Neural cell (in vitro differentiated cells): Measurements from ENCODE around the gene MPND. TPM values are rescaled to one million over a fixed set of nuclear protein-coding genes. Genes with fewer than 3 reads are reported as not detected.

Source experiments
- H2AFZ ChIP-seq: fragments of 200-600, 300-800 bp; sonication (generic), shearing (Covaris generic); 2 replicates; pipeline ENCODE4 v1.6.0; 2014; ENCODE audit warnings: low read depth, mild to moderate bottlenecking, antibody characterized with exemption, low read length, moderate library complexity
- H3F3A ChIP-seq: fragments of 200-600 bp; shearing (Covaris generic); 2 replicates; pipeline ENCODE4 v1.6.1; 2016; ENCODE audit warnings: mild to moderate bottlenecking, moderate library complexity, mixed read lengths, antibody characterized with exemption, low read length; ENCODE audit not compliant: insufficient read depth, poor library complexity, severe bottlenecking
- H3K27ac ChIP-seq: fragments of 200-600, 300-800 bp; sonication (generic), shearing (Covaris generic); 2 replicates; pipeline ENCODE4 v1.5.1; 2014; ENCODE audit warnings: mild to moderate bottlenecking, low read length, moderate library complexity
- H3K27me3 ChIP-seq: fragments of 300-800, 200-600 bp; sonication (generic), shearing (Covaris generic); 2 replicates; pipeline ENCODE4 v1.6.0; 2014; ENCODE audit warnings: mild to moderate bottlenecking, low read depth, low read length, moderate library complexity; ENCODE audit not compliant: insufficient read depth
- H3K36me3 ChIP-seq: fragments of 300-800, 200-600 bp; sonication (generic), shearing (Covaris generic); 2 replicates; pipeline ENCODE4 v1.5.1; 2014; ENCODE audit warnings: mild to moderate bottlenecking, antibody characterized with exemption, low read length, moderate library complexity; ENCODE audit not compliant: insufficient read depth
- H3K4me2 ChIP-seq: fragments of 300-800, 200-600 bp; sonication (generic), shearing (Covaris generic); 2 replicates; pipeline ENCODE4 v1.6.0; 2014; ENCODE audit warnings: mild to moderate bottlenecking, low read length
- H3K4me3 ChIP-seq: fragments of 300-800, 200-600 bp; sonication (generic), shearing (Covaris generic); 2 replicates; pipeline ENCODE4 v1.5.1; 2014; ENCODE audit warnings: mild to moderate bottlenecking, low read length, moderate library complexity
- H3K79me2 ChIP-seq: fragments of 200-600 bp; shearing (Covaris generic); replicated peaks from 2 replicates; pipeline ENCODE4 v1.6.0; 2014; ENCODE audit warnings: mild to moderate bottlenecking, low read length, moderate library complexity; ENCODE audit not compliant: insufficient read depth
- H3K9ac ChIP-seq: fragments of 300-800, 200-600 bp; sonication (generic), shearing (Covaris generic); 2 replicates; pipeline ENCODE4 v1.6.1; 2016; ENCODE audit warnings: mild to moderate bottlenecking, low read length, mixed read lengths
- H3K9me2 ChIP-seq: fragments of 200-600 bp; shearing (Covaris generic); 2 replicates; pipeline ENCODE4 v1.6.1; 2016; ENCODE audit warnings: mild to moderate bottlenecking, low read length, mixed read lengths; ENCODE audit not compliant: insufficient read depth
- H3K9me3 ChIP-seq: fragments of 200-600, 300-800 bp; sonication (generic), shearing (Covaris generic); 2 replicates; pipeline ENCODE4 v1.6.1; 2016; ENCODE audit warnings: mild to moderate bottlenecking, mixed run types, low read length, moderate library complexity, mixed read lengths
- H4K20me1 ChIP-seq: fragments of 200-600 bp; shearing (Covaris generic); 2 replicates; pipeline ENCODE4 v1.6.1; 2016; ENCODE audit warnings: mild to moderate bottlenecking, mixed run types; ENCODE audit not compliant: insufficient read depth
- CTCF ChIP-seq: fragments of 450-650 bp; IDR thresholded peaks from 2 replicates; pipeline ENCODE4 v1.5.1; 2014; ENCODE audit warnings: antibody characterized with exemption, mild to moderate bottlenecking, moderate library complexity; ENCODE audit not compliant: poor library complexity, severe bottlenecking
- EP300 ChIP-seq: fragments of 450-650 bp; conservative IDR thresholded peaks from 2 replicates; pipeline ENCODE4 v1.6.1; 2014; ENCODE audit warnings: antibody characterized with exemption, mild to moderate bottlenecking, moderate library complexity; ENCODE audit not compliant: poor library complexity, severe bottlenecking
- EZH2 ChIP-seq: fragments of 200-600, 300-800 bp; shearing (Covaris generic), sonication (generic); IDR thresholded peaks from 2 replicates; pipeline ENCODE4 v1.6.1; 2014; ENCODE audit warnings: antibody characterized with exemption, low read length, borderline replicate concordance, mild to moderate bottlenecking; ENCODE audit not compliant: insufficient read depth, poor library complexity, severe bottlenecking
- MXI1 ChIP-seq: fragments of 450-650 bp; conservative IDR thresholded peaks from 2 replicates; pipeline ENCODE4 v1.6.1; 2014; ENCODE audit warnings: antibody characterized with exemption, mild to moderate bottlenecking; ENCODE audit not compliant: poor library complexity, severe bottlenecking
- POLR2AphosphoS5 ChIP-seq: IDR thresholded peaks from 2 replicates; pipeline ENCODE4 v1.6.1; 2012
- RAD21 ChIP-seq: fragments of 450-650 bp; conservative IDR thresholded peaks from 2 replicates; pipeline ENCODE4 v1.6.1; 2014; ENCODE audit warnings: antibody characterized with exemption, mild to moderate bottlenecking, moderate library complexity
- REST ChIP-seq: IDR thresholded peaks from 2 replicates; pipeline ENCODE4 v1.6.1; 2012; ENCODE audit warnings: borderline replicate concordance
- SMC3 ChIP-seq: fragments of 450-650 bp; conservative IDR thresholded peaks from 2 replicates; pipeline ENCODE4 v1.6.1; 2014; ENCODE audit warnings: antibody characterized with exemption, mild to moderate bottlenecking, moderate library complexity; ENCODE audit not compliant: poor library complexity
- TAF1 ChIP-seq: IDR thresholded peaks from 2 replicates; pipeline ENCODE4 v1.6.1; 2012; ENCODE audit warnings: low read depth
- polyA plus RNA-seq: library from polyadenylated mRNA; depleted of rRNA; stranded (reverse); fragments of >200 nt; gene quantifications from 2 replicates; pipeline ENCODE4 v1.2.3, GENCODE V29; 2014

MPND gene
- polyA plus RNA-seq, 1 donor from 2014 or later, result 34.8 TPM

GRCh38 chr19:4303819-4304537 lies 39.4 kb upstream of the MPND start:
- H2AFZ ChIP-seq, result no peak overlapping the region
- TF ChIP-seq POLR2AphosphoS5 (no peak), REST (no peak), EP300 (no peak), RAD21 (no peak), MXI1 (no peak), SMC3 (no peak), CTCF (no peak), TAF1 (no peak), EZH2 (no peak)
- peak overlapping the region; percentile 69 for H3K4me3 ChIP-seq
- H3K9ac ChIP-seq, result peak overlapping the region; percentile 69
- H3K27me3 ChIP-seq, result no peaks in the 10 kb centered on the region
- H4K20me1 ChIP-seq, result no peaks in the 10 kb centered on the region
- no peak overlapping the region for H3K27ac ChIP-seq
- H3K79me2 ChIP-seq, result no peaks in the 10 kb centered on the region
- no peaks in the 10 kb centered on the region for H3K36me3 ChIP-seq
- peak overlapping the region; percentile 7 for H3K4me2 ChIP-seq
- H3K9me2 ChIP-seq, result no peaks in the 10 kb centered on the region
- H3K9me3 ChIP-seq, result no peaks in the 10 kb centered on the region
- H3F3A ChIP-seq, result no peaks in the 10 kb centered on the region

GRCh38 chr19:4304538-4305256 lies 38.7 kb upstream of the MPND start, which contains the start of gene FSD1:
Gene FSD1 (plus strand): TSS chr19:4304598. CDS start chr19:4304747, 149 bp downstream.
- peak within 1 kb of the TSS; percentile 7 for H3K4me2 ChIP-seq
- H3K79me2 ChIP-seq, result no peaks in the 10 kb centered on the region
- no peaks in the 10 kb centered on the region for H3K9me3 ChIP-seq
- H3K4me3 ChIP-seq, result peak within 1 kb of the TSS; percentile 69
- H3K9me2 ChIP-seq, result no peaks in the 10 kb centered on the region
- H3K36me3 ChIP-seq, result no peaks in the 10 kb centered on the region
- TF ChIP-seq POLR2AphosphoS5, result peak; percentile 64
- TF ChIP-seq RAD21, result no peak
- peak; percentile 12 for TF ChIP-seq EP300
- peak; percentile 70 for TF ChIP-seq MXI1
- TF ChIP-seq EZH2, result no peak
- TF ChIP-seq TAF1, result no peak
- no peak for TF ChIP-seq SMC3
- no peak for TF ChIP-seq CTCF
- TF ChIP-seq REST, result no peak
- H4K20me1 ChIP-seq, result no peaks in the 10 kb centered on the region
- no peaks in the 10 kb centered on the region for H3K27me3 ChIP-seq
- peak within 1 kb of the TSS; percentile 69 for H3K9ac ChIP-seq
- no peaks in the 10 kb centered on the region for H3F3A ChIP-seq
- H2AFZ ChIP-seq, result peak within 1 kb of the TSS; percentile 69
- peak within 1 kb of the TSS; percentile 8 for H3K27ac ChIP-seq
